NCI-H345 (cell line): Measurements from ENCODE around the gene PTCD2.

ENCODE experiments used
- DNase-seq: peaks from one replicate; lab custom pipeline; 2025; lab: John Stamatoyannopoulos, UW

The PTCD2 gene

GRCh38 chr5:72347801-72348308 is 27.7 kb downstream of the PTCD2 start:
- DNase-seq = no peak

- DNase-seq = no peak
Measured at GRCh38 chr5:72351376-72351775, 31.2 kb downstream of the PTCD2 start.

GRCh38 chr5:72352616-72353015 is 32.4 kb downstream of the PTCD2 start:
- DNase-seq = no peak

- no peak for DNase-seq
Measured at GRCh38 chr5:72353046-72353445, 32.9 kb downstream of the PTCD2 start.

- peak; percentile 1 for DNase-seq
Measured at GRCh38 chr5:72355706-72356299, 35.6 kb downstream of the PTCD2 start.

GRCh38 chr5:72356361-72356760 is 36.2 kb downstream of the PTCD2 start:
- DNase-seq = no peak

- DNase-seq = no peak
Measured at GRCh38 chr5:72358925-72359324, 38.8 kb downstream of the PTCD2 start.

- no peak for DNase-seq
Measured at GRCh38 chr5:72359886-72360285, 39.7 kb downstream of the PTCD2 start.

GRCh38 chr5:72363166-72363802 is 43.1 kb downstream of the PTCD2 start:
- no peak for DNase-seq

- DNase-seq = no peak
Measured at GRCh38 chr5:72364171-72364570, 44.0 kb downstream of the PTCD2 start.

GRCh38 chr5:72364951-72365350 is 44.8 kb downstream of the PTCD2 start:
- DNase-seq = no peak

- DNase-seq = peak; percentile 12
Measured at GRCh38 chr5:72366324-72366976, 46.3 kb downstream of the PTCD2 start.

- DNase-seq = no peak
Measured at GRCh38 chr5:72368271-72368670, 48.1 kb downstream of the PTCD2 start.

GRCh38 chr5:72369301-72369700 is 49.1 kb downstream of the PTCD2 start:
- no peak for DNase-seq

- no peak for DNase-seq
Measured at GRCh38 chr5:72369711-72370110, 49.5 kb downstream of the PTCD2 start.

- no peak for DNase-seq
Measured at GRCh38 chr5:72372331-72372730, 52.2 kb downstream of the PTCD2 start.

GRCh38 chr5:72372923-72373322 is 52.8 kb downstream of the PTCD2 start:
- no peak for DNase-seq

GRCh38 chr5:72374844-72375243 is 54.7 kb downstream of the PTCD2 start:
- DNase-seq = no peak

- DNase-seq = no peak
Measured at GRCh38 chr5:72376381-72376780, 56.2 kb downstream of the PTCD2 start.

- no peak for DNase-seq
Measured at GRCh38 chr5:72377910-72378638, 57.9 kb downstream of the PTCD2 start.

GRCh38 chr5:72378639-72379289 is 58.6 kb downstream of the PTCD2 start:
- peak; percentile 62 for DNase-seq

- no peak for DNase-seq
Measured at GRCh38 chr5:72379936-72380335, 59.8 kb downstream of the PTCD2 start.
